Stimulated activated CD8-positive, alpha-beta memory T cell treated with anti-CD3 and anti-CD28 coated beads, Interleukin-15, amount 100 ng/mL, for 48 hours (primary cell): ENCODE data around the gene LRRC7.

Experiments
- DNase-seq, 2 donors: peaks; one replicate each; pipeline ENCODE4 v3.0.0-alpha.2; 2020; ENCODE audit warnings: low read depth in 2 of 2

Gene LRRC7

DNA sequence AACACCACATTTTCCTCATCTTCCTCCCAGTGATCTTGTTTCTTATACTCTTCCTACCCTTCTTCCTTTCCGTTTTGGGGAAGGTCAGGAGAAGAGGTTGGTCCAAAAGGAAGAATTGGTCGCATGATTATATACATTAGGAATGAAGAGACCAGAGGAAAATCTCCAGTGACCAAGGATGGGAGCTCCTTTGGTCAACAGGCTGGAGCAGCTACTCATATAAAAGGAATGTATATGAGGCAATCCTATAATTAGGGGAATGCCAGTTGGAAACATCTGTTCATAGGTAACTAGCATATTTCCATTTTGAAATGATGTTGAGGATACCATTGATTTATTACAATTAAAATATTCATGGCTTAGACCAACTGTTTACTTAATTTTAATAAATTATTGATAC lies 523.2 kb downstream of the LRRC7 start:
- no peak for DNase-seq

DNA sequence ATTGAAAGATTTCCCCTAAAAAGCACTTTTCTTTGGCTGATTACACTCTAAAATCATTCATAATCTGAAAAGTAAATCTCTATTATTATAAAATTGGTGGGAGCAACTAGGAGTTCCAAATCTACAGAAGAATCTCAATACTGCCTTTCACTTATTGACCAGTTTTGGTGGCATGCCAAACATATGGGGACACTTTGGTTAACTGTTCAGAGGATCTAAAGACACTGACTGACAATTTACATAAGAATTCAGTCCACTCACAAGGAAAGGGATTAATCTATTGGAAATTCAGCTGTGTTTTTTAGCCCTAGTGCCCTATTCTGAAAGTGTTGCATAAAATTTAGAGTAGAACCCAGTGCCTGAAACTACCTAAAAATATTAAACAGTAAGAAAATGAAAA lies 524.1 kb downstream of the LRRC7 start:
- no peak for DNase-seq

DNA sequence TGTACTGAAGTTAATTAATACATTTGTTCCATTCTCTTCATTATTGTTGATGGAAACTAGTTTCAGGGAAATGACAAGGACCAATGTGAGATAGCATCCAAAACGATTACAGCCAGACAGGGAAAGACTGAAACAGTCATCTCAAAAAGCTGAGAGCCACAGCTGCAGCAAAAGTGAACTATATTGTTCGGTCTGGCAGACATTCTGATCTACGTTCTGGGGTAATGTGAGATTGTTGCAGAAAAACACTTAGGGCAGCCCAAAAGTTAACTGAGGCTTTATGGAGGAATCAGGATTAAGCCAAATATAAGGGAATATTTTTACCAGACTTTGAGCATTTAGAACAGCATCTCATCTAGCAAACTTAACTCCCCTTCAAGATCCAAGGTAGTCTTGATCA lies 524.8 kb downstream of the LRRC7 start:
- DNase-seq, result no peak

DNA sequence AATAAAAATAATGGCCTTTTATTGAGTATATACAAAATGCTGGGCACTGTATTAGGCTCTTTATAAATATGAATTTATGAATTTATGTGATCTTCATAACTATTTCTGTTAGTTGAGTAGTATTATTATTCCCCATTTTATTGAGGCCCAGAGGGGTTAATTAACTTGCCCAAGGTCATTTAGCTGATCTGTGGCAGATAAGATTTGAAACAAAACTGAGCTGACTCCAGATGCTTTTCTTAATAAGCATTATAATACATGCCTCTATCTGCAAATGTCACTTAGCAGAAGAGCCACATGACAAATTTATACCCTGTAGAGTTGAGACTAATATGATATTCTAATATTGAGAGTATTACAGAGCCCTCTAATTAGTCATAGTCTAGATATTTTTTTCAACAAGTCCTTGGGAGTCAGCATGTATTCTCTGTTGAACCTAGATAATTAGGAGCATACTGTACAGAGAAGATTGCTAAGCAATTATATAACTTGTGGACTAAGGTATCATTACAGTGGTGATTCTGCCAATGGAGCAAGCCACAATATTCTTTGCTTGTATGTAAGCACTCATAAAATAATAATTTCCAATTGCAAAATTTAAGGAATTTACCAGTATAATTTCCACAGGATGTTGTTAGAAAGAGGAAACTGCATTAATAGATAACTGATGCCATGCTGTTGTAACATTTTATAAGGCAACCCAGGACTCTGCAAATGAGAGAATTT lies 525.7 kb downstream of the LRRC7 start:
- DNase-seq, result no peak

DNA sequence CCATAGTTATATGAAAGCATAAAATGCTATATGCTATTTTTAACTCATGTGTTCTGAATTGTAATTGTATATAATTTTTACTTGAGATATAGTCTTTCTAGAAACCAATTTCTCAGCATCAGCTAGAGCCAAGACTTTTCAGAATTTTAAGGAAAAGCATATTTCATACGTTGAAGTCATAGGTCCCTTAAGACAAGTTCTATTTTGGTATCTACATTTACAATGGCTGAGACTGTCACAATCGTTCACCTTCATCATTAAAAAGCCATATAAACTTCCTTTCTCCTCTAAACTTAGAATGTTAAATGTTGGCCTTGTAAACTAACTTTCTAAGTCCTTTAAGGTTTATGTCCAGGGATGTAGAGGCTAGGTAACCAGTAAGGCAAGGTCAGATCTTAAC lies 533.5 kb downstream of the LRRC7 start:
- DNase-seq, result no peak

DNA sequence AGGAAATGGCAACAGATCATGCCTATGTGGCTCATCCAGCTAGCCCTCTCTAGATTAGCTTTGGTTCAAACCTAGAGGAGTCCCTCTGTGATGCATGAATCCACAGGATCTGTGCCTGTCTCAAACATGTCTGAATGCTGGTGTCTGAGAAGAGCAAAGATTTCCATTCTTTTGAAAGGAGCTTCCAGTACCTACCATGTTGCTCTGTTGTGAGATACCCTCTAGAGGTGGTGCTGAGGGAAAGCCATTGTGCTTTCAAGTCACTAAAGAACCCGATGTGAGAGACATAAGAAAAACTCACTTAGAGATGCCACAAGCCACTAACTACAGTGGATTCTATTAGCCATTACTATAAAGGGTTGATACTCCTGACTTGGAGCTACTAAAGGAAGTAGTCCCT lies 534.1 kb downstream of the LRRC7 start:
- DNase-seq, result no peak

DNA sequence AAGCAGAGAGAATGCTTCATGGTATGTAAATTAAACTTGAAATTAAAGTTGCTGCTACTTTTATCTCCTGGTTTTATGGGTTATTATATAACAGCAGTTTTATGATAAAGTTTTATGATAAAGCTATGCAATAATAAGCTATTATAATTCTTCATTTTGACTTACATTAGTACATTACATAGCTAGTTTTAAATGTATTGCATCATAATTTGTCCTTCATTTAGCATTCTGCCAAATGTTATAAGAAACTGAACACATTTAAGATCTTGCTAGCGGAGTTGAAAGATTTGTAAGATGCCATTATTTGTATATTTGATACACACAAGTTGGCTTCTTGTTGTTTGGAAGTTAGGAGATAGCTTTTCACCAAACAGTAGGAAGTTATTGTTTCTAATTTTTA lies 536.0 kb downstream of the LRRC7 start:
- no peak for DNase-seq

DNA sequence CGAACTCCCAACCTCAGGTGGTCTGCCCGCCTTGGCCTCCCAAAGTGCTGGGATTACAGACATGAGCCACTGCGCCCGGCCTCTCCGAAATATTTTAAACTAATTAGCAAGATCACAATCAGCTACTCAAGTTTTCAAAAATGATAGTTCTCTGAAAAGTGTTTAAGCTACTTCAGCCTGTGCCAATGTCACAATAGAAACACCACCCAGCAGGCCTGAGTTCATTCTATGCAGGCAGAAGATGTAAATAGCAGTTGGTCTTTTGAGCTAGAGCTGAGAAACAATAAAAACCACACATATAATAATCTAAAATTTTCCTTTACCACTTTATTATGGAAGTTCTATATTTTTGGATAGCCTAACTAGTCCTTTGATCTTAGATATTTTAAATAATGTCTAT lies 541.5 kb downstream of the LRRC7 start:
- no peak for DNase-seq

DNA sequence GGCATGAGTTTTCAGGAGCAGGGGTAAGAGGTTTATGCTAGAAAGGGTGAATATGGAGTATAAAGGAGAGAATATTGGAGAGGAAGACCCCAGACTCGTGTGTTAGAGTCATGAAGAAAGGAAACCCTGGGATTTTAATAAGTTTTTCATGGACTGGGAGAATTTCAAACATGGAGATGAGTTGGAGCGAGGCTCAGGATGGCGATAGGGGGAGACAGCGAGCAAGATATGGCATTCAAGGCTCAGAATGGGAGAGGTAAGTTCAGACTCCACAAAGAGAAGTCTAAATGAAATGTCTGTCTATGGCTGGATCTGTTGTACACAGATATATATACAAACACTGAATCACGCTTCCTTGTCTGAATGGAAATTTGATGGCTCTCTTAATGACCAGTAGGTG lies 545.1 kb downstream of the LRRC7 start:
- no peak for DNase-seq

DNA sequence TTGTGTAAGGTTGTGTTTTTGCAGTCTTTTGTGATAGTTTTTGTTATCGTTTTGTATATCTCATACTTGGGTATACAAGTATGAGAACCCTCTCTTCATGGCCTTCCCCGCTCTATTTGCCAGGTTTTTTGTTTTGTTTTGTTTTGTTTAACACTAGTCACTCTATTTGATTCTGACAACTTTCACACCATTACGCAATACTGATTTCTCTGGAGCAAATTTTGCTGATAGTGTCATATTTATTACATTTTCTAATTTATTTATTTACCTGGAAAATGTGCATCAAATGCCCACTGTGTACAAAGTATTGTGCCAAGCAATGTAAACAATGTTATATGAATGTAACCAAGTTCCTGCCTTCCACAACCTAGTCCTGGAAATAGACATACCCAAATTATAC lies 547.6 kb downstream of the LRRC7 start:
- no peak for DNase-seq

DNA sequence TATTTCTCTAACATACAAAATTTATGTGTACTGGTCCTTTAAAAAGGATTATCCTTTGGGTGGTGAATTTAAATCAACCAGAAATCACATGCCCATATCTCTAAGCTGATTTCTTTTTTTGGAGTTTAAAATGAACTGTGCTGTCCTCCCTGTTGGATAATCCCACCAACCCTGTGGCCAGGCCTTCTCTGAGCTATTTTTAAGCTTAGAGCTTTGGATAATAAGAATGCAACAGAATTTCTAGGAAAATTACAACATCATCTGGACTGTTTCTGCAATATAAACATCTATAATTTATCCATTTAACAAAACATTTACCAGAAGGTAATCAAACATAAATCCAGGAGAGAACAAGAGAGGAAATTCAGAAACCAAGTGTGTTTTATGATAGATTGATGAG lies 549.3 kb downstream of the LRRC7 start:
- DNase-seq, result no peak

DNA sequence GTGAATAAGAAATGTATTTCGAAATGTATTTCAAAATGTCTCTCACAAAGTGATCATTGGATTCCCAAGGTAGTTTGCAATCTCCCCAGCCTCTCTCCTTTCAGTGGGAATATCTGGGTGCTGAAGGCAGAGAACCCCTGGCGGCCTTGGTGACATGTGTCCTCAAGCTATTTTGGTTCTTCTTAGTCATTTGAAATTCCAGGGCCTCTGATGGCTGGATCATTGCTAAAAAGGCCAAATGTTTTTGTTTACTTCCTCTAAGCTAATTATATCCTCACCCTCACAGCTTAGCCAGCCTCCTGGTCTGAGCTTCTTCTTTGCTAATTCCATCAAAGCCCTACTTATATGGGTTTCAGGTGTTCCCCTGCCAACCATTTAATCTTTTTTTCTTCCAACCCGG lies 566.4 kb downstream of the LRRC7 start:
- no peak for DNase-seq

DNA sequence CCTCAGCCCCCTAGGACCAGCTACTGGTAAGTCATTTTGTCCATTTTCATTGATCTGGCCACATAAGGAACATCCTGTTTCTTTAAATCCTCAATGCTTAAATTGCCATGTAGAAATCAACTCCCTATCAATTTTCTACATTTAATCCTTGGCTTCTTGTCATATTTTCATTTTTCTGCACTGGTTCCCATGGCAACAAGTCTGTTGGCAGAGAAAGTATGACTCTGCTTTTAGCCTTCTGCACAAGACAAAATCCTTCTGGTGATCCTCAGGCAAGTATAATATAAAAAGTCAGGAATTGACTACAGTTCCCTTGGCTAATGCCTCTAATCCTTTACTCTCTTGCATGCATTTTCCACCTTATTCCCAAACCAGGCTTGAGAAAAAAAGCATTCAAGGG lies 572.6 kb downstream of the LRRC7 start:
- no peak for DNase-seq

DNA sequence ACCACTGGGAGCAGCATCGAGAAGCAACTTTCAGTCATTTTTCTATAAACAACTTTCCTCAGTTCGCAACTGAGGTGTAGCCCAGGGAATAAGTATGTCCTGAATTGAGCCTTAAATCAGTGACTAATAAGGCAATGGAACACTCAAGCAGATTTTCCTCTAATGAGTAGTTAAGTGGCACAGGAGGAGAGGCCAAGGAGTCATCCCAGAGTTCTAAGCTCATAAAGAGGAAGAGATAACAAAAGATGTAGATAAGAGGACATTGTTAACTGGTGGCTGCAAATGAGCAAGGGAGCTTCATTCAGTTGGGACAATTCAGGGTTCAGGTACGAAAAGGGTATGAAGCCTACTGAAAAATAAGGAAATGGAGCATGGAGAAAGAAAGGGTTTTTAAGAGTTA lies 573.2 kb downstream of the LRRC7 start:
- DNase-seq, result no peak

DNA sequence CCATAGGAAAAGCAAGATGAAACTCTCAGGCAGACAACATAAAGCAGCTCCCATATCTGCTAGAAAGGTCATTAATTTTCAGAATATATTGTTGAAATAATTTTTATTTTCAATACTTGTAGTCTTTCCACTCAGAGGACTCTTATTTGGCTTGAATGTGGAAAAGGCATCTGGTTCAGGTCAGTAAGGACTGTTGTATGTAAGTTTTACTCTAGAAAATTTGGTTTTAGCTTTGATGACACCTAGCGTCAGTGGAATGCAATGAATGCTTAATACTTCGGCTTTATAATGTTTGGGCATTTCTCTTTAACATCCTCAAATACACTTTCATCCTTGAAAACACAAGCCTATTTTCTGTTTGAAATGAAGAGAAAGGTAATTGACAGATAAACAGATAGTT lies 574.4 kb downstream of the LRRC7 start:
- no peak for DNase-seq

DNA sequence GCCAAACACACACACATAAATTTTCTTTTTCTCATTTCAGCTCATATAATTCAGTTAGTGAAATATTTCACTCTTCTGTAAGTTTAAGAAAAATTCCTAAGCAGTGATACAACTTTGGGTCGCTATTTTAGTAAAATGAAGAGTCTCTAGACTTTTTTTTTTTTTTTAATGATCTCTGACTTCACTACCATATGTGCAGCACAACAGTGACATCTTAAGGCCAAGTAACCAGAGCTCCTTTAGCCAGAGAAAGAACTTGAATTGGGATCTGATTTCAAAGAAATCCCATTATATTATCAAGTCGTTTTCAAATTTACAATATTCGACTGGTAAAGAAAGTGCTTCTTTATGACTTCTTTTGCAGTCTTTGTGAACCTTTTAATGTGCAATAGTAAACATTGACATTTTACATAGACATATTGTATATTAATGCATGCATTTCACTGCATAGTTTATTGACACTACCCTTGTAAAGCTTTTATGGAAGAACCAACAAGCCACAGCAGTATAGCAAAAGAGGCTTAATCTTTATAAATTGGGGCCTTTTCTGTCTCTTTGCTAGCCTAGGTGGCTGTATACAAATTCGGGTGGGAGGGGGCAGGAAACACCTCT lies 575.4 kb downstream of the LRRC7 start:
- DNase-seq, result no peak

DNA sequence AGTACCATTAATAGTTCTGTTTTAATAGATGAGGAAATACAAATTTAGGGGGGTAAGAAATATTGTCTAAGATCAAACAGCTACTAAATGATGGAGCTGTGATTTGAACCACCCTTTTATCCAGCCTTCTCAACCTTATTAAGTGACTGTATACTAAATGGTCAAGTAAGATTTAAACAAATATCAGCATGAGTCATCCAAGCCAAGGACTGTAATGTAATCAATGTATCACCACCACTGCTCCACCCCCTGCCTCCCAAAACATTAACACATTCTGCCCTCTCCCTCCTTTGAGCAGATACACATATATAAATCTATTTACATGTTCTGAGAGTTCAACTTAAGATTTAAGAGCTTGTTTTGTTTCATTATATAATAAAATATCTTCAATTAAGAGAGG lies 578.8 kb downstream of the LRRC7 start:
- no peak for DNase-seq

DNA sequence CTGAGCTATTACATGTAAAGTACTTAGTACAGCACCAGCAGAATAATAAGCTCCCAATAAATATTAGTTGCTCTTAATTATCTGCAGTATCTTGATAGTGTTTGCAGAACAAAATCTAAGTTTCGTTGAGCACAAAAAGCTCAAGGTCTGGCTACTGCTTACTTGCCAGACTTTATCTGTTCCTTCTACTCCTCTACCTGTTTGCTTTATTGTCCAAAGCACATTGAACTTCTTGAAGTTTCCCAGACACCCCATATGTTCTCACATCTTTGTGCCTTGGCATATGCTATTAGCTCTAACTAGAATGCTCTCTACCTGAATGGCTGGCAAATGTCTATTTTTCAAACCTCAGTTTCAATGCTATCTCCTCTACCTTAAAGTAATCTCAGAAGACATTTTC lies 582.7 kb downstream of the LRRC7 start:
- no peak for DNase-seq

DNA sequence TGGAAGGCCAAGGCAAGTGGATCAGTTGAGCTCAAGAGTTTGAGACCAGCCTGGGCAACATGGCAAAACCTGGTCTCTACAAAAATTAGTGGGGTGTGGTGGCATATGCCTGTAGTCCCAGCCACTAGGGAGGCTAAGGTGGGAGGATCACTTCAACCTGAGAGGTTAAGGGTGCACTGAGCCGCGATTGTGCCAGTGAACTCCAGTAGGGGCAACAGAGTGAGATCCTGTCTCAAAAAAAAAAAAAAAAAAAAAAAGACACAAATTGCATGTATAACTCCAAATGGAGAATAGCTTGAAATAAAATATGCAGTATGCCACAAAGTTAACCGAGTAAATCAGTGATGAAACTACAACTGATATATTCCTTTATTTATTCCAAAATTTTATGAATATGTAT lies 586.0 kb downstream of the LRRC7 start:
- no peak for DNase-seq

DNA sequence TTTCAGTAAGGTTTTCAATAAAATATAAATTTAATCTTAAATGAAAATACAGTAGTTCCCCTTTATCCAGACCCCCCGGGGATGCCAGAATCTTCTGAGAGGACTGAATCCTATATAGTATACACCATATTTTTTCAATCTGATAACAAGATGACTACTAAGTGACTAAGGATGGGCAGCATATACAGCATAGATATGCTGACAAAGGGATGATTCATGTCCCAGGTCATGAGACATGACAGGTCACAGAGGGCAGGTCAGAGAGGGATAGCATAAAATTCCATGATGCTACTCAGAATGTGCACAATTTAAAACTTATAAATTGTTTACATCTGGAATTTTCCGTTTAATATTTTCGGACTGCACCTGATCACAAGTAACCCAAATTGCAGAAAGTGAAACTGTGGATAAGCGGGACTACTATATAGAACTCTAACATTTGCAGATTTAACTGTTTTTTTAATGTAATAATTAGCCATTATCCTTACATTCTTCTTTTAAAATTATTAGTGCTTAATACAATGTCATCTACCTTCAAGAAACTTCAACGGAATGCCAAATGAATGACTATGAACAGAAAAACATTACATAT lies 588.9 kb downstream of the LRRC7 start:
- DNase-seq, result no peak

DNA sequence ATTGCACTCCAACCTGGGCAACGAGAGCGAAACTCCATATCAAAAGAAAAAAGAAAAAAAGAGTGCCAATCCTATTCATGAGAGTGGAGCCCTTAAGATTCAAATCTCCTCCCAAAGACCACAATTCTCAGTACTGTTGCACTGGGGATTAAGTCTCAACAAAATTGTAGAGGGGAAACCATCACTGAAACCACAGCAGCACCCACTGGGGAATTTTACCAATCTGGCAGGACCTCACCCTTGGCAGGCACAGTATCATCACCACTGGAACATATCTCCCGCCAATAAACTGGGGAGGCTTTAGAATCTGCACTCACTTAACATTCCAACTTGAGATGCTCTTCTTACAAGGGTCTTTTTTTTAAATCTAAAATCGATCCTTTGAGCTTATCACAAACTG lies 596.6 kb downstream of the LRRC7 start:
- no peak for DNase-seq

DNA sequence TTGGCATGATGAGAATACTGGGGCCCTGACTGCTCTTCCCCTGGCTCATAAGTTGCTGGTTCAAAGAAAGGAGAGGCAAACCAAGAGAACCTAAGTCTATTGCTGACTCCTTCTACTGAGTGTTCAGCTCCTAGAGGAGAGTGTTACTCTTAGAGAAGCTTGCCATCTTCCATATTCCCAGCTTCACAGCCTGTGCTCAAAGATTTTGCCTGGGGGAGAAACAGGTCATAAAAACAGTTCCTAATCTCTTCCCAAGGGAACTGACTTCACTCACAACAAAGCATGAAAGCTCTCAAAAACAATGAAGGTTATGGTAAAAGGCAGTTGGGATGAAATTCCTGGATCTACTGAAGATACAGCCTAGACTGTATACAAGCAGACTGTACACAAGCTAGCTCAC lies 600.6 kb downstream of the LRRC7 start:
- no peak for DNase-seq

DNA sequence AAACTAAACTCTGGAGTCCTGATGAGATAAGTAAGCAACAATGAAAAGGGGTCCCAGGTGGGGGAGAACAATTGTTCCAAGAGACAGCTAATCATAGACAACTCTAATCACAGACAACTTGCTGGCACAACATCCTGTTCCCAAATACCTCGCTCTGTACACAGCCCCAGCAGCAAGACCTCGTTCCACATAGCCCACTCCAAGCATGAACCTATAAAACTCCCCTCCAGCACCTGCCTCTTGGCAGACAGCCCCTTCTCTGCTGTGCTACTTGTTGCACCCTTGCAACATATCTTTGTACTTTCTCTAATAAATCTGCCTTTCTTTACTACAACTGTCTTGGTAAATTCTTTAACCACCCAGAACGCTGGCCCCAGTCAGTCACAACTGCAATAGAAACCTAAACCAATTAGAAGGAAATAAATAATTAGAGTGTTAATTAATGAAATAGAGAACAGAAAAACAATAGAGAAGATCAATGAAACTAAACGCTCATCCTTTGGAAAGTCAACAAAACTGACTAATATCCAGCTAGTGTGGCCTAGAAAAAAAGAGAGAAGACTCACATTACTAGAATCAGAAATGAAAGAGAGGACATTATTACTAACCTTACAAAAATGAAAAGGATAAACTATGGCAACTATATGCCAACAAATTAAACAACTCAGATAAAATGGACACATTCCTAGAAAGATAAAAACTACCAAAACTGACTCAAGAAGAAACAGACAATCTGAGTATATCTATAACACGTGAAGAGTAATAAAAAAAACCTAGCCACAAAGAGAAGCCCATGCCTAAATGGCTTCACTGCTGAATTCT lies 601.5 kb downstream of the LRRC7 start:
- DNase-seq, result no peak
